Breast epithelium (tissue), 4 donors: ENCODE results near the gene TRAPPC3. TPM values are rescaled to one million over a fixed set of nuclear protein-coding genes. Genes with fewer than 3 reads are reported as not detected.

Source experiments
- DNase-seq, 2 donors: peaks; one replicate each; pipeline ENCODE4 v3.0.0-alpha.2; 2019; ENCODE audit warnings: low spot score in 2 of 2
- H3K27ac ChIP-seq, 2 donors: fragments of 200-600 bp; sonication (generic) in 1 of 2; one replicate each; pipeline ENCODE4 v1.5.1; 2016 to 2019; ENCODE audit warnings: mild to moderate bottlenecking in 1 of 2
- H3K27me3 ChIP-seq, 2 donors: fragments of 200-600 bp; sonication (generic) in 1 of 2; one replicate each; pipeline versions ENCODE4 v1.5.1 to v1.6.0; 2017 to 2019; ENCODE audit warnings: control low read depth in 1 of 2, mild to moderate bottlenecking in 1 of 2
- H3K36me3 ChIP-seq: fragments of 200-600 bp; one replicate; pipeline ENCODE4 v1.5.1; 2019
- H3K4me1 ChIP-seq, 2 donors: fragments of 200-600 bp; sonication (generic); one replicate each; pipeline ENCODE4 v1.5.1; 2016 to 2019; ENCODE audit warnings: control low read depth in 1 of 2
- H3K4me3 ChIP-seq, 3 donors: fragments of 200-600 bp; sonication (generic); 1 replicate in 2 of 3; 2 replicates in 1 of 3; pipeline ENCODE4 v1.5.1; 2016 to 2019; ENCODE audit warnings: mild to moderate bottlenecking in 3 of 3, moderate library complexity in 2 of 3
- H3K9me3 ChIP-seq, 2 donors: fragments of 200-600 bp; sonication (generic) in 1 of 2; one replicate each; pipeline ENCODE4 v1.5.1; 2016 to 2019; ENCODE audit warnings: control low read depth in 1 of 2
- CTCF ChIP-seq, 3 donors: fragments of 450-650 bp; IDR thresholded peaks; one replicate each; pipeline ENCODE4 v1.5.1; 2016 to 2017; ENCODE audit warnings: antibody characterized with exemption in 3 of 3, mild to moderate bottlenecking in 3 of 3, moderate library complexity in 3 of 3
- POLR2A ChIP-seq: fragments of 450-650 bp; IDR thresholded peaks from one replicate; pipeline ENCODE4 v1.6.1; 2016; ENCODE audit warnings: antibody characterized with exemption, mild to moderate bottlenecking, moderate library complexity
- POLR2AphosphoS5 ChIP-seq, 3 donors: sonication (generic); formaldehyde crosslinking; IDR thresholded peaks; one replicate each; pipeline ENCODE4 v1.6.1; 2017; ENCODE audit warnings: antibody characterized with exemption in 3 of 3
- intact Hi-C: fragments of 100-400 bp; cut with DNase I; formaldehyde crosslinking; loops from one replicate; pipeline ENCODE4 v1.15.1; 2023; ENCODE audit warnings: low total_unique reads
- total RNA-seq, 3 donors: library from RNA; depleted of rRNA; stranded (reverse); fragments of >200 nt; gene quantifications; one replicate each; pipeline ENCODE4 v1.1.0, GENCODE V29; 2016

Gene TRAPPC3
- total RNA-seq, 3 donors from 2014 or later: 107 to 118 (median 116) TPM

- intact Hi-C loops: no loop called here
- Histone ChIP-seq H3K27ac (peak overlapping the region; percentile 77 to 84), H3K36me3 (no peaks in the 10 kb centered on the region), H3K27me3 (no peaks in the 10 kb centered on the region), H3K9me3 (no peaks in the 10 kb centered on the region), H3K4me1 (peaks cover 7% of the 10 kb centered on the region in 2 donors), H3K4me3 (no peak overlapping the region)
- no peak for TF ChIP-seq POLR2A
- no peak for TF ChIP-seq POLR2AphosphoS5 (IDR thresholded peaks at IDR 0.05)
- TF ChIP-seq CTCF (IDR thresholded peaks at IDR 0.05): no peak
- DNase-seq: no peak
These were observed 13.5 kb downstream of the TRAPPC3 start for GRCh38 chr1:36135796-36136195.

GRCh38 chr1:36135330-36135667 lies 14.0 kb downstream of the TRAPPC3 start:
- peak overlapping the region; percentile 77 to 84 for H3K27ac ChIP-seq
- H3K4me1 ChIP-seq: peaks cover 7% of the 10 kb centered on the region in 2 donors
- no peak overlapping the region for H3K4me3 ChIP-seq
- DNase-seq: no peak
- H3K36me3 ChIP-seq: no peaks in the 10 kb centered on the region
- TF ChIP-seq CTCF (IDR thresholded peaks at IDR 0.05) (no peak), POLR2AphosphoS5 (IDR thresholded peaks at IDR 0.05) (no peak), POLR2A (no peak)
- H3K9me3 ChIP-seq: no peaks in the 10 kb centered on the region
- H3K27me3 ChIP-seq: no peaks in the 10 kb centered on the region
- intact Hi-C loops: no loop called here

DNA sequence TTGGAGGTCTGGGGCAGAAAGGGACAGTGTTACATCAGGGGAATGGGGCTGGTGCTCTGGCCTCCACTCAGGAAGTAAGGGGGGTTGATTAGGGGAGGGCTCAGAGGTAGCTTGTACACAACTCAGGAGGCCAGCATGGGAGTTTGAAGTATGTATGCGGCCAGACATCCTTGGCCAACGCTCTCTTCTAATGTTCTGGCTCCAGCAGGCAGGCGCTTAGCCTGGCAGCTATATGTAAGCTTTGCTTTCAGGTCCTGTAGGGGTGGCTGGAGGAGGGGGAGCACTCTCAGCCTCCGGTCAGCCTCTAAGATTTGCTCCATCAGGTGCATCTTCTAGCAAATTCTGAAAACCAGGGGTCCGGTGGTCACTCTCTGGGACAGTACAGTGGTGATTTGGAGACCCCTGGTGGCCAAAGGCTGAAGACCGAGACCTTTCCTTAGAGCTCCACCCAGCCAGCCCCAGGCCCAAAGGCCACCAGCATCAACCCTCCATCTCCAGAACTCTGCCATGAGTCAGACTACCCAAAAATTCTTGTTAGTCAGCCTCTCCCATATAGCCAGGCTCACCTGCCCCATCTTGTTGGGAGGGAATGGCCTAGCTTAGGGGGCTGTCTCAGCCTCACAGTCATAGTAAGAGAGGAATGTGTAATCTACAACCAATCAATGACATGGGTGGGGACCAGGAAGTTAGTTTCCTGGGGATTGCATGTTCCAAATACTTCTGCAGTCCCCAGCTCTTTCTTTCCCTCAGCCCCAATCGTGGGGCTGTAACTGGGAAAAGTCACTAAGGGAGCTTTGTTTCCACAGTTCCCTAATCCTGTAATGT lies 14.6 kb downstream of the TRAPPC3 start:
- peaks cover 7% of the 10 kb centered on the region in 2 donors for H3K4me1 ChIP-seq
- intact Hi-C loops: no loop called here
- DNase-seq: peak in 1 of 2 donors; percentile 45

GRCh38 chr1:36134031-36134430 lies 15.3 kb downstream of the TRAPPC3 start:
- Histone ChIP-seq H3K4me1 (peaks cover 7% of the 10 kb centered on the region in 2 donors), H3K9me3 (no peaks in the 10 kb centered on the region), H3K27ac (peak overlapping the region; percentile 77 to 84), H3K4me3 (no peak overlapping the region), H3K27me3 (no peaks in the 10 kb centered on the region), H3K36me3 (no peaks in the 10 kb centered on the region)
- TF ChIP-seq POLR2AphosphoS5 (IDR thresholded peaks at IDR 0.05): no peak
- DNase-seq: no peak
- intact Hi-C loops: no loop called here

More for the DNA sequence above, 14.6 kb downstream of the TRAPPC3 start:
- H3K27ac ChIP-seq: peak overlapping the region; percentile 77 to 84
- H3K9me3 ChIP-seq: no peaks in the 10 kb centered on the region
- no peaks in the 10 kb centered on the region for H3K36me3 ChIP-seq
- no peak overlapping the region for H3K4me3 ChIP-seq
- TF ChIP-seq POLR2A (no peak), CTCF (IDR thresholded peaks at IDR 0.05) (peak; percentile 42 to 79 (median 63)), POLR2AphosphoS5 (IDR thresholded peaks at IDR 0.05) (peak in 1 of 3 donors; percentile 10)
- no peaks in the 10 kb centered on the region for H3K27me3 ChIP-seq

GRCh38 chr1:36133484-36133883 lies 15.8 kb downstream of the TRAPPC3 start:
- intact Hi-C loops: no loop called here
- Histone ChIP-seq H3K36me3 (no peaks in the 10 kb centered on the region), H3K4me3 (no peak overlapping the region), H3K9me3 (no peaks in the 10 kb centered on the region), H3K27me3 (no peaks in the 10 kb centered on the region), H3K27ac (peak overlapping the region; percentile 77 to 84), H3K4me1 (peaks cover 7% of the 10 kb centered on the region in 2 donors)
- DNase-seq: no peak
- TF ChIP-seq CTCF (IDR thresholded peaks at IDR 0.05) (no peak), POLR2A (no peak), POLR2AphosphoS5 (IDR thresholded peaks at IDR 0.05) (no peak)
